ENCODE measurements around the gene ITPKC. TPM values are rescaled to one million over a fixed set of nuclear protein-coding genes. Genes with fewer than 3 reads are reported as not detected.

The ITPKC gene
- total RNA-seq, 4 donors from 2014 or later = 14.7 to 56.1 (median 33.8) TPM

- intact Hi-C loops (cut with DNase I; ENCODE audit: low total_unique reads) = no loop called here
- 0% methylated on average over 2 to 10 of the region's 10 CpGs for WGBS, 2 donors (ENCODE audit: low coverage in 1 of 2)
Measured at GRCh38 chr19:40777645-40777936, 60.7 kb downstream of the ITPKC start.

GRCh38 chr19:40777937-40778705 is 61.2 kb downstream of the ITPKC start, which contains the start of gene RAB4B:
RAB4B (plus strand) TSS chr19:40778247; CDS start chr19:40778376, 129 bp downstream.
- in situ Hi-C loops (cut with MboI; ENCODE audit: low pct_ligation_motif_present in 1 of 4, low pct_unique_long_range_greater_than_20kb in 1 of 4, low sequenced_read_pairs in 3 of 4) = no loop called here
- H3K4me1 ChIP-seq = peaks cover 13 to 22% (median 15%) of the 10 kb centered on the region in 4 donors
- intact Hi-C loops (cut with DNase I; ENCODE audit: low total_unique reads) = no loop called here
- no peaks in the 10 kb centered on the region for H3K36me3 ChIP-seq
- no peaks in the 10 kb centered on the region for H3K27me3 ChIP-seq
- no peaks in the 10 kb centered on the region for H3K9me3 ChIP-seq
- TF ChIP-seq EP300 (IDR thresholded peaks at IDR 0.05; ENCODE audit: low read depth) (no peak), POLR2A (IDR thresholded peaks at IDR 0.05) (peak; percentile 94), CTCF (IDR thresholded peaks at IDR 0.05) (peak in 2 of 5 experiments; percentile 28 to 51), POLR2AphosphoS5 (IDR thresholded peaks at IDR 0.05) (peak; percentile 87 to 94 (median 89))
- peak within 1 kb of the TSS; percentile 52 to 88 (median 74) for H3K4me3 ChIP-seq
- WGBS, 2 donors (ENCODE audit: low coverage in 1 of 2) = 0% methylated on average over 3 to 47 of the region's 56 CpGs
- peak within 1 kb of the TSS; percentile 97 to 99 (median 98) for H3K27ac ChIP-seq
- peak; percentile 100 for DNase-seq

More at GRCh38 chr19:40777645-40777936, 60.7 kb downstream of the ITPKC start:
- H3K36me3 ChIP-seq = no peaks in the 10 kb centered on the region
- H3K4me1 ChIP-seq = peaks cover 13 to 22% (median 15%) of the 10 kb centered on the region in 4 donors
- TF ChIP-seq POLR2A (IDR thresholded peaks at IDR 0.05) = no peak
- H3K27me3 ChIP-seq = no peaks in the 10 kb centered on the region
- no peaks in the 10 kb centered on the region for H3K9me3 ChIP-seq
- in situ Hi-C loops (cut with MboI; ENCODE audit: low pct_ligation_motif_present in 1 of 4, low pct_unique_long_range_greater_than_20kb in 1 of 4, low sequenced_read_pairs in 3 of 4) = no loop called here
- H3K27ac ChIP-seq = peak overlapping the region; percentile 97 to 99 (median 98)
- DNase-seq = no peak
- peak overlapping the region; percentile 27 to 88 (median 74) for H3K4me3 ChIP-seq

GRCh38 chr19:40778706-40779284 is 61.9 kb downstream of the ITPKC start:
- Histone ChIP-seq H3K36me3 (no peaks in the 10 kb centered on the region), H3K4me3 (peak overlapping the region; percentile 52 to 88 (median 74)), H3K27me3 (no peaks in the 10 kb centered on the region), H3K27ac (peak overlapping the region; percentile 97 to 99 (median 98)), H3K4me1 (peaks cover 13 to 22% (median 15%) of the 10 kb centered on the region in 4 donors), H3K9me3 (no peaks in the 10 kb centered on the region)
- TF ChIP-seq POLR2AphosphoS5 (IDR thresholded peaks at IDR 0.05) = no peak
- no peak for TF ChIP-seq EP300 (IDR thresholded peaks at IDR 0.05; ENCODE audit: low read depth)
- no peak for DNase-seq
- WGBS, 2 donors (ENCODE audit: low coverage in 1 of 2) = 11 to 12% methylated on average over 3 to 7 of the region's 7 CpGs
- intact Hi-C loops (cut with DNase I; ENCODE audit: low total_unique reads) = no loop called here
- in situ Hi-C loops (cut with MboI; ENCODE audit: low pct_ligation_motif_present in 1 of 4, low pct_unique_long_range_greater_than_20kb in 1 of 4, low sequenced_read_pairs in 3 of 4) = no loop called here

GRCh38 chr19:40780582-40780981 is 63.7 kb downstream of the ITPKC start:
- no peak overlapping the region for H3K27ac ChIP-seq
- no peak for DNase-seq
- peaks cover 13 to 22% (median 15%) of the 10 kb centered on the region in 4 donors for H3K4me1 ChIP-seq
- no peak overlapping the region for H3K4me3 ChIP-seq
- H3K36me3 ChIP-seq = no peaks in the 10 kb centered on the region
- in situ Hi-C loops (cut with MboI; ENCODE audit: low pct_ligation_motif_present in 1 of 4, low pct_unique_long_range_greater_than_20kb in 1 of 4, low sequenced_read_pairs in 3 of 4) (no loop called here), intact Hi-C loops (cut with DNase I; ENCODE audit: low total_unique reads) (no loop called here)
- no peaks in the 10 kb centered on the region for H3K9me3 ChIP-seq
- 89 to 93% methylated on average over 5 of the region's 5 CpGs for whole genome bisulfite sequencing, 2 donors (ENCODE audit: low coverage in 1 of 2)
- no peak for TF ChIP-seq POLR2AphosphoS5 (IDR thresholded peaks at IDR 0.05)
- no peak for TF ChIP-seq EP300 (IDR thresholded peaks at IDR 0.05; ENCODE audit: low read depth)
- TF ChIP-seq CTCF (IDR thresholded peaks at IDR 0.05) = no peak
- H3K27me3 ChIP-seq = no peaks in the 10 kb centered on the region

- peaks cover 13 to 22% (median 15%) of the 10 kb centered on the region in 4 donors for H3K4me1 ChIP-seq
- no peaks in the 10 kb centered on the region for H3K9me3 ChIP-seq
- no peak overlapping the region for H3K4me3 ChIP-seq
- no peaks in the 10 kb centered on the region for H3K27me3 ChIP-seq
- no peak overlapping the region for H3K27ac ChIP-seq
- DNase-seq = no peak
- WGBS, 2 donors (ENCODE audit: low coverage in 1 of 2) = 92 to 95% methylated on average over 7 of the region's 7 CpGs
- H3K36me3 ChIP-seq = no peaks in the 10 kb centered on the region
- TF ChIP-seq CTCF (IDR thresholded peaks at IDR 0.05) (no peak), POLR2AphosphoS5 (IDR thresholded peaks at IDR 0.05) (no peak), POLR2A (IDR thresholded peaks at IDR 0.05) (no peak), EP300 (IDR thresholded peaks at IDR 0.05; ENCODE audit: low read depth) (no peak)
- in situ Hi-C loops (cut with MboI; ENCODE audit: low pct_ligation_motif_present in 1 of 4, low pct_unique_long_range_greater_than_20kb in 1 of 4, low sequenced_read_pairs in 3 of 4) = no loop called here
- intact Hi-C loops (cut with DNase I; ENCODE audit: low total_unique reads) = no loop called here
Measured at GRCh38 chr19:40781140-40781539, 64.2 kb downstream of the ITPKC start.
